ENCODE measurements around the gene SEPHS1.
A peak's percentile ranks its signal among the peaks of the same experiment; 100 is the strongest.
"Not testable (repeated sequence)": the region's sequence is repeated elsewhere in the genome, so short reads cannot be mapped to it uniquely, and the experiment has no call there.

Gene SEPHS1

DNA sequence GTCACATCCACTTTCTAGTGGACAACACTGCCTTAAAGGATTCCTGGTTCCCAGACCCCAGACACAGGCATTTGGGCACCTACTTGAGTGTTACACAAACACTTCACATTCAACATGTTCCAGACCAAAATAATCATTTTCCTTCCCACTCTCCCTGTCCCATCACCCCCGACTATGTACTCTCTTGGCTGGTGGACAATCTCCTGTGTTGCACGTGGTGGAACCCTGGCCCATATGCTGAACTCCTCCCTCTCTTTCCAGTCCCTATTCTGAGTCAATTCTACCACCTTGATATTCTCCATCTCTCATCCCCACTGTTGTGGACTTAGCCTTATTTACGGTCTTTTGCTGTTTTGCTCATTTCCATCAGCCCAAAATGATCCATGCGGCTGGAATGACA is 8.3 kb upstream of the SEPHS1 start:
- DNase-seq = no peak

DNA sequence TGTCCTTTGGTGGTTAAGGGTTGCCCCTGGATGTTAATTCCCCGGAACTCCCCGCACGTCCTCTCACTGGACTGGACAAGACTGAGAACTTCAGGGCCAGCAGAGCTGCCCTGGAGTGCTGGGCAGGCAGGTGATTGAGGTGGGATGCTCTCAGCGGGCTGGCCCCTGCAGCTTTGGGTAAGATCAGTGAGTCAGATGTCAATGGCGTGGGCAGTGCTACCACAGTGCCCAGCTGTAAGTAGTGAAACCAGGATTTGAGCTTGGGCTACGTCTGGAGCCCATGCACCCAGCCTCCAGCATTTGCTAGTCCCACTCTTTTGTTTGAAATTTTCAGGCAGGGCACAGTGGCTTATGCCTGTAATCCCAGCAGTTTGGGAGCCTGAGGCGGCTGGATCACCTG is 6.7 kb upstream of the SEPHS1 start:
- no peak for DNase-seq

DNA sequence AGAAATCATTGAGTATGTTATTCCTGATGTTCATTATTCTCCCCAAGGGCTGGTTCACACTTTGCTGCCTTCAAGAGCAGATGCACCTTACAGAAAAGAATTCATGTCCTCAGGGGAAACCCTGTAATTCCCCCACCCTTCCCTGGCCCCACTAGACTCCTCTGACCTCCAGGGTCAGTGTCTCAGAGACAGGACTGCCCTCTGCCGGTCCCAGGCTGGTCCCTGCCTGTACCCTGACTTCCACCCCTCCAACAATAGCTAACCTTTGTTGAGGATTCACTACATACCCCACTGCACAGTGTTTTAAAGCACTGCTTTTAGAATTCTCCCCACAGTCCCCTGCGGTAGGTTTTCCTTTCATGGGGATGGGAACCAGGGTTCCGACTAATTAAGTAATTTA is 4.4 kb upstream of the SEPHS1 start:
- no peak for DNase-seq

DNA sequence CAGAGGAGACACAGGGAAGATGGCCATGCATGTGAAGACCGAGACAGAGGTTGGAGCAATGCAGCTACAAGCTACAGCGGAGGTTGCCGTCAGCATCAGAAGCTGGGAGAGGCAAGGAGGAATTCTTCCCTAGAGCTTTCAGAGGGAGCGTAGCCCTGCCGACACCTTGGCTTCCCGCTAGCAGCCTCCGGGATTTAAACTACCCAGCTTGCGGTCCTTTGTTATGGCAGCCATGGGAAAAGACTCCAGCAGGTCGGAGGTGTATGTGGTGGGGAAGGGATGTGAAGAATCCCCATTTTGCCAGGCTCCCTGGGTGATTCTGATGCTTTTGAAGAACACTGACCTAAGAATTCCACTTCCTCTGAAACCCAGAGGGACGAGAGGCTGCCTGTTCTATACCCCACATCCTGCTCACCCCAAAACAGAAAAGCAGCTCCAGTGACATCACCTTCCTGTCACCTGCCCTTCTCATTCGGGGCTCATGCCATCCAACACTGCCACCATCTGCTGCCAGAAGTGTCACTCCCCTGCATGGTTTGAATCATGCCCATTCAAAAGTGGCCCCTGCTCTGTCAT is 3.3 kb upstream of the SEPHS1 start:
- no peak for DNase-seq

DNA sequence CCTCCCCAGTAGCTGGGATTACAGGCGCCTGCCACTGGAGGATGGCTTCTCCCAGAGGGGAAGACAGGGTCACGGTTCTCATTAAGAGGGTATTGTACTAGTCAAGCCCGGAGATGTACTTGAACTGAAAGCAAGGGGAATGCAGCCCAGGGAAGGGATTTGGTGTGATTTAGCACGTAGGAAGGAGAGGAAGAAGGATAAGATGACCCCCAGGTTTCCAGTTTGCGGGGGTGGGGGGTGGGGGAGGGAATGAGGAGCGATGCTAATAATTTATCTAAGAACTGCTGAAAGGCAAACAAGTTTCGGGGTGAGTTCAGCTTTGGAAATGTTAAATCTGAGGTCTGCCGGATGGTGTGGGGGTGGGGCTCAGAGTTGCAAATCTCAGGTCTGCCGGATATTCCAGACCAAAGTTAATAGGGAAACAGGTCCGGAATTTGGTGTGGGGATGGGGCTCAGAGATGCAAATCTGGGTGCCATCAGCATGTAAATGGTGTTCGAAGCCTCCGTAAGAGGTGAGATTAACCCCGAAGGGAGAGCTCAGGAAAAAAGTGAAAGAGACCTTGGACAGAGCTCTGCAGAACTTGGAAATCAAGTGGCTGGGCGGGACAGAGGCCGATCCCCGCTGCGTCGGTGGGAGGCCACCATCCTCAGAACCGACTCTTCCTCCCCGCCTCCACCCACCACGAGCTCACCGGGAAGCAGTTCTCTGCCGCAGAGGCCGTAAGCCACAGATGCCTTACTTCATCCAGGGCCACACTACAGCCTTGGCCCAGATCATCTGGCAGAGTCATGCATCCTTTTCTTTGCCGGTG is 1.6 kb upstream of the SEPHS1 start:
- peak; percentile 14 for DNase-seq

DNA sequence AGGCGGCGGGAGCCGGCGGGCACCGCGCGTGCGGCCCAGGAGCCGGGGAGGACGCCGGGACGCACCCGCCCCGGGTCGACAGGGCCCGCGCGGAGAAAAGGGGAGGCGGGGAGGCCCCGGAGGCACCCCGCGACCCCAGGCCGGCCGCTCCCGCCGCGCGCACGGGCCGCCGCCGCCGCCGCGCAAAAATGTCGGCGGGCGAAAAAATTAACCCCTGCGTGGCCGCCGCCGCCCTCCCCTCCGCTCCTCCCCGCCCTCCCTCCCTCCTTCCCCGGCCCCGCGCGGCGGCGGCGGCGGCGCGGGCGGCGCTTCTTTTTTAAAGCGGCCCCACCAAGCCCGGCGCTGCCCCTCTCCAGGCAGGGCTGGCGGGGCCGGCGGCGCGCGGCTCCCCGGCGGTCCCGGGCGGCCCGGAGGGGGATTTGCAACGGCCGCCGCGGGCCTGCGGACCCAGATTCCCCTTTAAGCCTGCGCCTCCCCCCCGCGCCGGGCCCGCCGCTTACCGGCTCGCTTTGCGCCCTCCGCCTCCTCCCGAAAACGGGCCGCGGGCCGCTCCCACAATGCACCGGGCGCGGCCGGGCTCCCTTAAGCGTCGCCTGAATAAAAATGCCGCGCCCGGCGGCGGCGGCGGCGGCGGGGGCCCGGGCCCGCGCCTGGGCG is 465 bp downstream of the SEPHS1 start:
- DNase-seq = peak; percentile 21

DNA sequence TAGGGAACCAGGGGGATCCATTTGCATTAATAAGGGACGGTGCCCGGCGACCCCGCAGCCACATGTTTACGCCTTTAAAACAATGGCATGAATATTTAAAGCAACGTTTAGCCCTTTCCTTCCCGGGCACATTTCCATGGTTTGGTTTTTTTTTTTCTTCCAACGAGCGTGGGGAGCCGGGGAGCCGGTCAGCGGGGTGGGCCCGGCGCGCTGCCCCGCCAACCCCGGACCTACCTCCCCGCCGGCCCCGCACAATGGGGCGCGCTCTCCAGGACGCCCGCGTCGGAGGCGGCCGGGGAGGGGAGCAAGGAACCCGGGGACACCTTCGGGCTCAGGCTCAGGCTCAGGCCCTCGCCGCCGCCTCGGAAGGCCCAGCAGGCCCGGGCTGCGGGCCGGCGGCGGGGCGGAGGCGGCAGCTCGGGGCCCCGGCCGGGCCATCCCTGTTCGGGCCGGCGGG is 1.0 kb downstream of the SEPHS1 start:
- DNase-seq = no peak

DNA sequence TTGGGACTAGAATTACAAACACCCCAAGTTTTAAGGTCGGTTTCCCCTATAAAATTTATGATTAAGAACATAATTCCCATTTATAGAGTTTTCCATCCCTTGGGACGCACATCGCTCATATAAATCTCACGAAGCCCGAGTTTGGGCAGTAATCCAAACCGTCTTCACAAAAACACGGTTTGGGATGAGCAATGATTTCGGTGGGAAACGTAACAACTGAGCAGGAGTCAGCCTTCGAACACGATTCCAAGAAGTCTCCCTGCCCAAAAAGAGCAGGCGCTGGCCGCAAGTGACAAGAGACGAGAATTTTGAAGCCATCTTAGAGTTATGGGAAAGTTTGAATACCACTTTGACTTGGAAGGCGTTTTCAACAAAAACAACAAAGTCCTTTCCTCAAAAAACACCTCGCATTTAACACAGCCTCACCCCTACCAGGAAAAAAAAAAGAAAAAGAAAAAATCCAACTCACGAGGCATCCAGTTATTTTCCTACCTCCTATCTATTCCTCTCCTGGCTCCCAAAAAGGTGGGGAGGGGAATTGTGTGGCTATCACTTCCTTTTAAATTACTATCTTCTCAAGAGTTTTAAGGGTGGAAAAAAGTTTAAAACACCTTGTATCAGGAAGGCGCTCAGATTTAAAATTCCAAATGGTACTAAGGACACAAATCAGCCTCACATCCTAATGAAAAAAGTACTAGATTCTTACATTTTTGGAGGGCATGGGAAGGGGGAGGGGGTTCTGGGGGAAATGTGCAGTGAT is 1.6 kb downstream of the SEPHS1 start:
- no peak for DNase-seq

DNA sequence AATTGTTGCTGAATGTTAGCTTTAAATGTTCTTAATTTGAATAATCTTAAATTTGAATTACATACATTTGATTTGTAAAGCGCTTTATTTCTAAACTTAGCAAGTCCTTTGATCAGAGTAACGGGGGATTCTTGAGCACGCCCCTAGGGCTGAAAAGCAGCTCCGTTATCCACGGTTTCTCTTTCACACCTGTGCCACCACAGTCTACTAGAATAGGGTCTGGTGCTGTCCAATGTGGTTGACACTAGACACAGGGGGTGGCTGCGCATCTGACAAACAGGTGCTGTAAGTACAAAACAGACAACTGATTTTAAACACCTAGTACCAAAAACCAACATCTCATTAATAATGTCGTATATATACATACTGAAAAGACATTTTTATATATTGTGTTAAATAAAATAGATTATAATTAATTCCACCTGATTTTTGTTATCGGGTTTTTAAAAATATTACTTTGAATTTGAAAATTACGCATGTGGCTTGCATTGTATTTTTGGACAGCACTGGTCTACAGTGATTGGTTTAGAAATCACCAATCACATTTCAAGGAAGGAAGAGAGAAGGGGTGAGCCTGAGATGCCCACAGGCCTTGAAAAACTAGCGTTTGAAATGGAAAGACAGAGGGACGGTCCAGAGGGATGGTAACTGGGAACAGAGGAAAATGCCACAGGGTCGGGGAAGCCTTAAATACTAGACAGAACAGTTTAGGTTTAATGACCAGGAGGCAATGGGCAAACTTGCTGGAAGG is 7.3 kb downstream of the SEPHS1 start:
- no peak for DNase-seq

DNA sequence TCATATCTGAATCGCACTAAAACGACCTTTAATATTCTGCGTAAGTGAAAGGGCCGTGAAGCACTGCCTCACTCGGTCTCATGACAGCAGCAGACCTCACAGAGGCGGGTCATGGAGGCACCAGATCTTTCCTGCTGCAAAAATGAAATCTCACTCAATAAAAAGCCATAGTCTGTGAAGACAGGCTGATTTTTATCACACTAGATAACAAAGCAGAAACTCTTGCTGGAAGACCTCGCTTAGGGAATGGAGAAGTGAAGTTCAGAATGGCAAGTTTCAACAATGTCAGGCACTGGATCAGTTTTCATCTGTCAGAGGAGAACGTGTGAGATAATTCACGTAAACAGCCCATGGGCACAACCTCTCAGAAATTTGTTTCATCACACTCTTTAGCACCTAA is 8.0 kb downstream of the SEPHS1 start:
- no peak for DNase-seq

DNA sequence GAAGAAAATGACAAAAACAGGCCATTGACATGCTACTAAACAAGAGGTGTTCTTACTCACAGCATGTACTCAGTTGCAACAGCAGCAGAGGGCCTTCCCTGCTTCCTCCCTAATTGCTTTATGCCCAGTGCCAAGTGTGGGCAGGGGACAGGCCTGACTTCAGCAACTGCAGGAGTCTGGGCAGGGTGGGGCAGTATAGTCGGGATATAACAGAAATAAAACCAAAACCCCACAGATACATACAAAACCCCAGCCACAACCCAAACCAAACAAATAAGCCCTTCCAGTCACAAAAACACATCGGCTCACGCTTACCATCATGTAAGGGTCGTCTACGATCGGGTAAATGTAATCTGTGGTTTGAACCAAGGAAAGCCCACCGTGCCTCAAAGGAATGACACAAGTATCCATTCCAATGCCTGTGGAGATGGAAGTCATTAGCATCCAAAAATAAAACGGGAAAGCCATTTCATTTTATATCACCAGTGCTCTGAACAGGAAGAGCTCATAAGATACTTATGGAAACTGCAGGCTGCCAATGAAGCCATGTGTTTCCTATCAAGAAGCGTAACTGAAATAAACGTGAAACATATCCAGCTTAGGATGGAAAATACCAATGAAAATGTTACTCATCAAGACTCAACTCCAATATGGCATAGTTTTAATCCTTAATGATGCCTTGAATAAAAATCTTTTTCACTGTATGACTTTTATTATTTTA is 9.5 kb downstream of the SEPHS1 start:
- DNase-seq = no peak

DNA sequence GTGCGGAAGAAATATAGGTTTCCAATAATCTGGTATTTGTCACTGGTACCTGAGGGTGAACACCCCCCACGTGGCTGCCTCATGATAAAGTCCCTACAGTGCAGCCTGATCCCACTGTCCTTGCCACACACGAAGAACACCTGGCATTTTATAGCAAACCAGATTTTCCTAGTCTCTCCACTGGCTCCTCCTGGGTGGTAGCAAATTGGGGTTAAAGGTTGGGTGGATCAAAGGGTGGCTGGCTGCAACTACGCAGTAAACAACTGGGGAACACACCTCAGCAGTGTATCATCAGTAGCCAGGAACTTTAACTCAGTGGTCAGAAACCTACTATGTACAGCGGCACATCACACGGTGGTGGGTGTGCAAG is 10.3 kb downstream of the SEPHS1 start:
- no peak for DNase-seq

DNA sequence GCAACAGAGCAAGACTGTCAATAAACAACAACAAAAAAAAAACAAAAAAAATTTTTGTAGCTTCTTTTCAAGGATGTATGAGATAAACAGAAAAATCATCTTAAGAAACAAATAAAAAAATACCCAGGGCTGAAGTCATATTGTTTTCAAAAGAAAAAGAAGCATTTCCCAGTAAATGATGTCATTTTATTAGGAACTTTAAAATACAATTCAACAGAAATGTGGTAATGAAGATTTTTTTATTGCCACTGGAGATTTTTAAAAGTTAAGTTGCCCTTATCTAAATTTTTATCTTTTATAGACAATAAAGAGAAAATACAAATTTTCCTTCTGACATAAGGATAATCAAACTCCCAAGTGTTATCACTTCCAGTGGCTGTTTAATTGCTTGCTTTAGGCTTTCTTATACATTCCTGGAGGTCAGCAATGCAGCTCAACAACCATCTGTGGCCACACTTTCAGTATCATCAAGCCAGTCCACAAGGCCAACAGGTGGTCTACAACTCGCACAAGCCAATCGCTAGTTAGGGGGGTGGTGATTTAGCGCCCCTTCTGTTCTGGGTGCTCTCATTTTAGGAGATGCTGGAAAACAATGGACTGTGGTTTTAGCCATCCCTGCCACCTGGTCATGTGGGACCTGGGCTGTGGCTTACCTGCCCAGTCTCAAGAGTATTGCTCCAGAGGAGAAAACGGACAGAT is 10.8 kb downstream of the SEPHS1 start:
- DNase-seq = no peak

DNA sequence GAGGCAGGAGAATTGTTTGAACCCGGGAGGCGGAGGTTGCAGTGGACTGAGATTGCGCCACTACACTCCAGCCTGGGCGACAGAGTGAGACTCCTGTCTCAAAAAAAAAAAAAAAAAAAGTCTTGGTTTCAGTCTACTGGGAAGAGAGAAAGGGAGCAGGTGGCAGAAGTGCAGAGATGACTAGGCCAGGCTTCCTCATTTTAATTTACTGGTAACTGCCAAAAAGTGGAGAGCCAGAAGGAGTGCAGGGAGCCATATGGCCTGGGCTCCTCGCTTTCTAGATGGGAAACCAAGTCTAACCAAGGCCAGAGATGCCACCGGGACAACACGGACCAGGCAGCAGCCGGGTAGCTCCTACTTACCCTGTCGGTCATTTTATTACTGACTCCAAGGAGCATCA is 12.2 kb downstream of the SEPHS1 start:
- no peak for DNase-seq

DNA sequence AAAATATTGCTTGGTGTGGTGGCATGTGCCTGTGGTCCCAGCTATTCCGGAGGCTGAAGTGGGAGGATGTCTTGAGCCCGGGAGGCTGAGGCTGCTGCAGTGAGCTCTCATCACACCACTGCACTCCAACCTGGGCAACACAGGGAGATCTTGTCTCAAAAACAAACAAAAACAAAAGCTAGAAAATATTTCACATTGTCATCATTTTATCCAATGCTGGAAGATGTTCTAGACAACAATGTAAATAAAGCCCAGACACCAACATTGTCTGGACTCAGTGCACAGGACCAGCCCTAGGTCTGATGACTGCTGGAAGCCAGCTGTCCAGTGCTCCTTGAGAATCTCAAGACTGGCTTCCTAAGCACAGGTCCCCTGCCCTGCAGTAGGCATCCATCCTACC is 13.5 kb downstream of the SEPHS1 start:
- DNase-seq = no peak

DNA sequence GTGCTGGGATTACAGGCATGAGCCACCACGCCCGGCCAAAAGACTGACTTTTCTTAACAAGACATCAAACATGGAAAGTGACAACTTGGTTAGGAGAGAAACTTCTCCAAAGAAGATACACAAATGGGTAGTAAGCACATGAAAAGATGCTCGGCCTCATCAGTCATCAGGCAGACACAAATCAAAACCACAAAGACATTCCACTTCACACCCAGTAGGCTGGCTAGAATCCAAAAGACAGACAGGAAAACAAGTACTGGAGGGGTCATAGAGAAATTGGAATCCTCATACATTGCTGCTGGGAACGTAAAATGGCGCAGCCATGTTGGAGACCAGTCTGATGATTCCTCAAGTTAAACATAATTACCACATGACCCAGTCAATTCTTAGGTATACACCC is 16.4 kb downstream of the SEPHS1 start:
- no peak for DNase-seq

DNA sequence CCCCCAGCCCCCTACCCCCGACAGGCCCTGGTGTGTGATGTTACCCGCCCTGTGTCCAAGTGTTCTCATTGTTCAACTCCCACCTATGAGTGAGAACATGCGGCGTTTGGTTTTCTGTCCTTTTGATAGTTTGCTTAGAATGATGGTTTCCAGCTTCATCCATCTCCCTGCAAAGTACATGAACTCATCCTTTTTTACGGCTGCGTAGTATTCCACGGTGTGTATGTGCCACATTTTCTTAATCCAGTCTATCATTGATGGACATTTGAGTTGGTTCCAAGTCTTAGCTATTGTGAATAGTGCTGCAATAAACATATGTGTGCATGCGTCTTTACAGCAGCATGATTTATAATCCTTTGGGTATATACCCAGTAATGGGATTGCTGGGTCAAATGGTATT is 17.1 kb downstream of the SEPHS1 start:
- DNase-seq = not testable (repeated sequence)

DNA sequence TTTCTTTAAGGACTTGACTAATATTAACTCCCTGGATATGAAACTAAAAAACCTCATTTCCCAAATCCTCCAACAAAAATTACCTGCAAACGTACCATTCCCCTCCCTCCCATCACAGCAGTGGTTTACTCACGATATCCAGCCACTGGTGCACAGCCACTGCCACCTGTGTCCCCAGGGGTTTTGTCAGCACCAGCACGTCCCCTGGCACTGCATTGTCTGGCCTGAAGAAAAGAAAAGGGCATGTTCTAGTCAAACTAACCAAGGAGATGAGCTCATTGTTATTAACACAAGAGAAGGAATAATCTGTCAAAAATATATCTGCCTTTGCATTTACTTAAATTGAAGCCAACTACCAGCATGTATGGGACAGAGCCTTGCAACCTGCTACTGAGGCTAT is 18.5 kb downstream of the SEPHS1 start:
- DNase-seq = no peak

DNA sequence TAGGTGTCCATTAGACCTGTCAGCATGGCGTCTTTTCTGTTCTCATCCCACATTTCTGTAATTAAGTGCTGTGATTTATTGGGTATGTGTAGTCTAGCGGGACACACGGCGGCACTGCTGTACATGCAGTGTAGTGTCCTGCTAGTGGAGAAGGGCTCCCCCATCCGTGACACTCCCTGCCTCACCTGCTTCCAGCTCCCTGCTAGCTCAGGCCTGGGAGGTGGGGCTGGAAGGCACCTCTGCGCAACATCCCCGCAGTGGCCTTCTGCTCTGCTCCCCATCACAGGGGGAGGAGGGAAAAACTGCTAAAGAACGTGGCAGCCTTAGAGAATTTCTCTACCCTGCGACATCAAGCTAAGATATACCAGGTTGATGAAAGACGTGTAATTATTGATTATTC is 19.5 kb downstream of the SEPHS1 start:
- DNase-seq = no peak

DNA sequence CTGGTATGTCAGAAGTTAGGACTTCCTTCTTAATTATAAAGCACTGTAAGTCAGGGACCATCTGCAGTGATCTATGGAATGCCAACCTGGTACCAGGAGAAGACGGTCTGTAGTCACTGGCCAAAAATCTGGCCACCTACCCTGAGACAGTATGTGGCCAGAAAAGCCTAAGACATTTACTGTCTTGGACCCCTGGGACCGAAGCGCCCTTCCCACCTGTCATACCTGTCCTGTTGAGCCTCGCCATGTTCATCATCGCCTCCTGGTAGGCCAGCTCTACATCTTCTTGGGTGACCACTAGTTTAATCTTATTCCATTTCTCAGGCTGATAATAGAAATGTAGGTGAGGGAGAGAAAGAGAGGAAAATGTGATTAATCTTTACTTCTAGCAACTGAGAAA is 20.0 kb downstream of the SEPHS1 start:
- DNase-seq = no peak

DNA sequence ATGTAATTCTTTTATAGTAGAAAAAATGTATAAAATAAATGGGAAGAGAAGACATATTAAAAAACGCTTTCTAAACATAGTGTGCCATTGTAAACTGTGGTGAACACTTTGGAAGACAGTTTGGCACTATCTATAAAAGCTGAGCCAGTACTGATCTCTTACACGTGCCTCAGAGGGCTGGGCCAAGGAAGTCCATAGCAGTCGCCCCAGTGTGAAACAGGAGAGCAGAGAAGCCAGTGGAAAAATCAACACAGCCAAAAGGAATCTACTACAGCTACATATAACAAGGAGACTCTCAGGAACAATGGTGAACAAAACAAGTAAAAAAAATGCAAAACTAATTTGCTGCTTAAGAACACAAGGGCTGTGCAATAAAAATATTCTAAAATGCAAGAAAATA is 20.6 kb downstream of the SEPHS1 start:
- DNase-seq = no peak
